Adrenal gland (tissue), 5 donors: Measurements from ENCODE around the gene MEX3A.

Experiments used
- POLR2A ChIP-seq, 2 donors: fragments of 450-650 bp; IDR thresholded peaks; one replicate each; pipeline ENCODE4 v1.6.1; 2017; ENCODE audit warnings: antibody characterized with exemption in 2 of 2, mild to moderate bottlenecking in 2 of 2, moderate library complexity in 1 of 2
- TF ChIP-seq, protein P1 (sequence below), 6 experiments: fragments of 450-650 bp in 4 of 6; fragments of 200-600 bp in 2 of 6; sonication (generic) in 1 of 6; IDR thresholded peaks; 1 replicate in 5 of 6; 2 replicates in 1 of 6; pipeline versions ENCODE4 v1.5.1 to v1.8.0; 2016 to 2021; ENCODE audit warnings: antibody characterized with exemption in 6 of 6, mild to moderate bottlenecking in 2 of 6, moderate library complexity in 1 of 6
- donor health status: DM: no; HTN: no; CAD: no.

DNA sequence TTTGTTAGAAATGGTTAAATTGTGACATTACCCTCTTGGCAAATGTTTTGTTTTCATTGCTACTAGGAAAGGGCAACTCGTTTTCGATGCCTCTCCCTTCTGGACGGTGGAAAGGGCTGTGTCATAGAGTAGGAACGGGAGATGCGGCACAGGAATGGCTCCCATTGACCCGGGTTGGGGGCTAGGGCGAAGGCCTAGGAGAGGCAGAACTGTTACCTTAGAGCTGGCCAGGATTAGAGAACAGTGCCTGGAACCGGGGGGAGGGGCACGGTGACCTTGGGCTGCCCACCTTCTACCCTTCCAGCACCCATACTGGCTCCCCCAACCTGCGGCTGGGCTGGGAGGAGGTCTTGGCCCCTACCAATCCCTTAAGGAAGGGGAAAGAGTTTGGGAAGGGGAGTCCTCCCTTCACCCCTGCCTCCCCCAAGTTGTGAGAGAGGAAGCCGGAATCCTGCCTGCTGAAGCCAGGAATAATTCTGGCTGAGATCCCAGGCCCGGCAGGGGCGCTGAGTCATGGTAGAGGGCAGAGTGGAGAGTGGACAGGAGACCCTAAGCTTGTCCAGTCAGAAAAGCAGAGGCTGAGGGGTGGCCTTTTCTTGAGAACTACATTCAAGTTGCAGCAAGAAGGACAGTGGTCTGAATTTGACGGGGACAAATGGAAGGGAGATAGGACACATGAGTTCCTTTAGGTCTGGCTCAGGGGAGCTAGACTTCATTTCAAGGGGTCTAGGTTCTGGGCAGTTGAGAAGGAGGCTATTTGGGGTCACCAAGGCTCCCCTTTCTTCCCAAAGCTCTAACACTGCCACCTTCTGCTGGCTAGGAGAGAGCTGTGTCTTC lies 40.5 kb upstream of the MEX3A start:
- TF ChIP-seq, protein P1, sequence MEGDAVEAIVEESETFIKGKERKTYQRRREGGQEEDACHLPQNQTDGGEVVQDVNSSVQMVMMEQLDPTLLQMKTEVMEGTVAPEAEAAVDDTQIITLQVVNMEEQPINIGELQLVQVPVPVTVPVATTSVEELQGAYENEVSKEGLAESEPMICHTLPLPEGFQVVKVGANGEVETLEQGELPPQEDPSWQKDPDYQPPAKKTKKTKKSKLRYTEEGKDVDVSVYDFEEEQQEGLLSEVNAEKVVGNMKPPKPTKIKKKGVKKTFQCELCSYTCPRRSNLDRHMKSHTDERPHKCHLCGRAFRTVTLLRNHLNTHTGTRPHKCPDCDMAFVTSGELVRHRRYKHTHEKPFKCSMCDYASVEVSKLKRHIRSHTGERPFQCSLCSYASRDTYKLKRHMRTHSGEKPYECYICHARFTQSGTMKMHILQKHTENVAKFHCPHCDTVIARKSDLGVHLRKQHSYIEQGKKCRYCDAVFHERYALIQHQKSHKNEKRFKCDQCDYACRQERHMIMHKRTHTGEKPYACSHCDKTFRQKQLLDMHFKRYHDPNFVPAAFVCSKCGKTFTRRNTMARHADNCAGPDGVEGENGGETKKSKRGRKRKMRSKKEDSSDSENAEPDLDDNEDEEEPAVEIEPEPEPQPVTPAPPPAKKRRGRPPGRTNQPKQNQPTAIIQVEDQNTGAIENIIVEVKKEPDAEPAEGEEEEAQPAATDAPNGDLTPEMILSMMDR (IDR thresholded peaks at IDR 0.05): no peak
- peak; percentile 26 to 82 for TF ChIP-seq POLR2A (IDR thresholded peaks at IDR 0.05)
